Measurements from ENCODE around the gene PLEKHM3. TPM values are rescaled to one million over a fixed set of nuclear protein-coding genes. Genes with fewer than 3 reads are reported as not detected.

The PLEKHM3 gene
- total and polyA plus RNA-seq, 2 of the 13 experiments (the other 11 are each of a cell fraction or from before 2014, with no cell fraction given): 4.5 to 4.7 TPM

GRCh38 chr2:207848545-207848928 is 176.8 kb downstream of the PLEKHM3 start:
- peaks cover 76% of the 10 kb centered on the region for H3K4me1 ChIP-seq (ENCODE audit: insufficient read depth, low read length)
- DNase-seq (ENCODE audit: low spot score) (peak; percentile 80), FAIRE-seq (no peak), ATAC-seq (peak; percentile 1; the same call in 1 of the 3 replicates)
- intact Hi-C loops (cut with micrococcal nuclease; ENCODE audit: unreplicated experiment): loop anchor here (1.0 to 10.0 kb wide), 3 partner anchors 36 to 324 kb away; partner anchors contain the start of gene CREB1
- peak overlapping the region; percentile 48 for H2AFZ ChIP-seq (ENCODE audit: low read length)
- ChIA-PET POLR2A (interaction anchor here (0.7 to 8.0 kb wide), 26 partner anchors 10 to 191 kb away, joined by 3 to 303 read pairs (median 10); partner anchors contain the start of genes FZD5 and PLEKHM3), CTCF (ENCODE audit: low intra/inter-chr PET ratio, low total read pairs) (interaction anchor here (1.2 kb wide), 1 partner anchor 81 kb away, joined by 3 read pairs; no protein-coding TSS in a partner anchor)
- peak overlapping the region; percentile 76 for H3K9ac ChIP-seq (ENCODE audit: insufficient read depth, low read depth, low read length)
- no peaks in the 10 kb centered on the region for H3K36me3 ChIP-seq (replicated peaks in 1 of 2; ENCODE audit: control insufficient read depth in 1 of 2, insufficient read depth in 2 of 2, low read length in 2 of 2)
- H3K27ac ChIP-seq (ENCODE audit: extremely low read length, insufficient read depth, low read length): peak overlapping the region; percentile 97
- 11% methylated on average over 4 of the region's 4 CpGs for WGBS (ENCODE audit: low lambda C conversion rate)
- H3K79me2 ChIP-seq (ENCODE audit: insufficient read depth, low read length): no peaks in the 10 kb centered on the region
- in situ Hi-C loops (cut with HindIII; ENCODE audit: extremely low pct_ligation_motif_present, low pct_unique_long_range_greater_than_20kb): no loop called here
- peak overlapping the region; percentile 76 for H3K4me2 ChIP-seq (ENCODE audit: low read depth, low read length)
- no TSS peak for BruUV-seq (replicated peaks)
- no peaks in the 10 kb centered on the region for H4K20me1 ChIP-seq (ENCODE audit: insufficient read depth, low read length)
- peak overlapping the region in 2 of 3 experiments; percentile 2 to 27; a peak in 2 of 6 replicates for H3K4me3 ChIP-seq (replicated peaks in 1 of 3; ENCODE audit: insufficient read depth in 1 of 3, low read depth in 2 of 3, low read length in 3 of 3)
- no peaks in the 10 kb centered on the region for H3K9me3 ChIP-seq (ENCODE audit: low read length)
- H3K27me3 ChIP-seq (ENCODE audit: control insufficient read depth in 1 of 2, insufficient read depth in 2 of 2, low read length in 2 of 2): no peaks in the 10 kb centered on the region
- no peak for TF ChIP-seq EZH2 (conservative IDR thresholded peaks at IDR 0.05; ENCODE audit: low read depth, low read length)
- peak; percentile 75 for TF ChIP-seq BCL6 (CRISPR knock-in tag; IDR thresholded peaks at IDR 0.05)
- TF ChIP-seq ZNF784 (CRISPR knock-in tag; IDR thresholded peaks at IDR 0.05; ENCODE audit: borderline replicate concordance): no peak
- no peak for TF ChIP-seq THYN1 (CRISPR knock-in tag; IDR thresholded peaks at IDR 0.05; ENCODE audit: borderline replicate concordance, low read depth)
- 0 out of 2 replicates have a peak, but pooled peaks have one; percentile 20 for TF ChIP-seq ZSCAN31 (CRISPR knock-in tag; IDR thresholded peaks at IDR 0.05; ENCODE audit: low read depth)
- no peak for TF ChIP-seq ZBTB1 (CRISPR knock-in tag; IDR thresholded peaks at IDR 0.05; ENCODE audit: borderline replicate concordance)
- TF ChIP-seq CEBPG (CRISPR knock-in tag; IDR thresholded peaks at IDR 0.05): peak; percentile 34; the same call in 1 of the 2 replicates
- peak; percentile 50; the same call in 1 of the 2 replicates for TF ChIP-seq SRF (IDR thresholded peaks at IDR 0.05; ENCODE audit: low read depth, low read length)
- no peak for TF ChIP-seq ZNF121 (CRISPR knock-in tag; IDR thresholded peaks at IDR 0.05)
- TF ChIP-seq FOXP1 (IDR thresholded peaks at IDR 0.05): no peak
- TF ChIP-seq FOXP1 (CRISPR knock-in tag; IDR thresholded peaks at IDR 0.05): peak; percentile 57; the same call in 1 of the 2 replicates
- TF ChIP-seq, protein P1, sequence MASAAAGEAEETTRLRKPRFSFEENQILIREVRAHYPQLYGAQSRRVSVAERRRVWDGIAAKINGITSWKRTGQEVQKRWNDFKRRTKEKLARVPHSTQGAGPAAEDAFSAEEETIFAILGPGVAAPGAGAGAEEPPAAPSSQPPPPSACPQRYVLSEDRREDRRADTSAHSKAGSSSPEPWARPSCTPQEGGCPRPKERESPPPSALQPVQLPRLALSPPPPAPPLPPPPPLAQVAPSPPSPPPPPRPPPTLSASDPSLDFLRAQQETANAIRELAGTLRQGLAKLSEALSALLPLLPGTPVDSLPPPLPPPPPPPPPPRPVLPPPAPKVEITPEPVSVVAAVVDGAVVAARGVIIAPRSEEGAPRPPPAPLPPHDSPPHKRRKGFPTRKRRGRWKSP (CRISPR knock-in tag; IDR thresholded peaks at IDR 0.05): peak; percentile 38; the same call in 1 of the 2 replicates
- no peak for TF ChIP-seq ESRRA (CRISPR knock-in tag; IDR thresholded peaks at IDR 0.05; ENCODE audit: low read depth)
- no peak for TF ChIP-seq FOXA1 (IDR thresholded peaks at IDR 0.05)
- TF ChIP-seq FOXA1 (CRISPR knock-in tag; IDR thresholded peaks at IDR 0.05): peak; percentile 88
- no peak for TF ChIP-seq HOXD1 (CRISPR knock-in tag; IDR thresholded peaks at IDR 0.05)
- no peak for TF ChIP-seq ZNF335 (CRISPR knock-in tag; IDR thresholded peaks at IDR 0.05)
- TF ChIP-seq ELF3 (CRISPR knock-in tag; IDR thresholded peaks at IDR 0.05): no peak

All from HepG2 (cell line).